ENCODE measurements around the gene NT5DC4.

Gene NT5DC4

DNA sequence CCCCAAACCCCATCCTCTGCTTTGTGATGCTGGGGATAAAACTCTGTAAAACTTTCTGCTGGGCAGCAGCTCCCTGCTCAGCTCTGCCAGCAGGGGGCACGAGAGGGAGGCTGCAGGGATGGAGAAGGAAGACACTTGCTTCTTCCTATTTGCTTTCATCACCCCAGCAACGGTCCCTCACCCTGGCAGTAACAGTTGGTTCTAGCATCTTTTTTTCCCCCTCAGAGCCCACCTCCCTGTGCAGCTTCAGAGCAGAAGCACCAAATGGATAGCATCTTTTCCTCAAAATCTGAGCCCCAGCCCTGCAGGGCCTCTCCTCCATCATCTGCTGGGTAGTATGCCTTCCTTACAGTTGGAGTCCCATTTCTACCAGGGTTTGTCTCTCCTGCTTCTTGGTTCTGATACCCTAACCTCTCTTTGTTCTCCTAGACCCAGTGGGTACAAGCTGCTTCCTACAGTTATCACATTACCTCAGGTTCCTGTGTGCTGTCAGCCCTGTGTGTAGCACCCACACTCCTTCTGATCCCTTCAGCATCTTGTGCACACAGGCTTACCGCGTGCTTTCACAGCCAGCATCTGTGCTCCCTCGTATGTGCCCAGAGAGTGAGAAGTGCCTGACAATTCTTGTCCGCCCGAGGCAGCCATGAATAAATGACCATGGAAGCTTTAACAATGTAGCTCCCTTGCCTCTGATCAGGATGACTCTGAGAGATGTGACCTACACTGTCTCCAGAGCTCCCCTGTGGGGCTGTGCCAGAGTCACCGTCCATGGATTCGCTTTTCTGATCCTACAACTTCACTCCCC is 29.1 kb downstream of the NT5DC4 start:
- H3K36me3 ChIP-seq (replicated peaks; ENCODE audit: insufficient read depth, low read length), result peaks cover 21% of the 10 kb centered on the region
- peaks cover 65% of the 10 kb centered on the region for H3K79me2 ChIP-seq (ENCODE audit: low read length)
- H3K27ac ChIP-seq (ENCODE audit: low read length), result no peak overlapping the region
- no peak overlapping the region for H3K4me2 ChIP-seq (ENCODE audit: low read depth, low read length)
- peaks cover 3% of the 10 kb centered on the region; the same call in 1 of the 2 replicates for H3F3A ChIP-seq (ENCODE audit: insufficient read depth, low read length)
- no peaks in the 10 kb centered on the region for H3K4me1 ChIP-seq (ENCODE audit: low read length)
- H3K4me3 ChIP-seq (ENCODE audit: low read length), result no peak overlapping the region
- H4K20me1 ChIP-seq (ENCODE audit: insufficient read depth, low read length), result no peaks in the 10 kb centered on the region
- no peaks in the 10 kb centered on the region for H3K9me3 ChIP-seq (replicated peaks; ENCODE audit: insufficient read depth, low read length)
- TF ChIP-seq, protein P1, sequence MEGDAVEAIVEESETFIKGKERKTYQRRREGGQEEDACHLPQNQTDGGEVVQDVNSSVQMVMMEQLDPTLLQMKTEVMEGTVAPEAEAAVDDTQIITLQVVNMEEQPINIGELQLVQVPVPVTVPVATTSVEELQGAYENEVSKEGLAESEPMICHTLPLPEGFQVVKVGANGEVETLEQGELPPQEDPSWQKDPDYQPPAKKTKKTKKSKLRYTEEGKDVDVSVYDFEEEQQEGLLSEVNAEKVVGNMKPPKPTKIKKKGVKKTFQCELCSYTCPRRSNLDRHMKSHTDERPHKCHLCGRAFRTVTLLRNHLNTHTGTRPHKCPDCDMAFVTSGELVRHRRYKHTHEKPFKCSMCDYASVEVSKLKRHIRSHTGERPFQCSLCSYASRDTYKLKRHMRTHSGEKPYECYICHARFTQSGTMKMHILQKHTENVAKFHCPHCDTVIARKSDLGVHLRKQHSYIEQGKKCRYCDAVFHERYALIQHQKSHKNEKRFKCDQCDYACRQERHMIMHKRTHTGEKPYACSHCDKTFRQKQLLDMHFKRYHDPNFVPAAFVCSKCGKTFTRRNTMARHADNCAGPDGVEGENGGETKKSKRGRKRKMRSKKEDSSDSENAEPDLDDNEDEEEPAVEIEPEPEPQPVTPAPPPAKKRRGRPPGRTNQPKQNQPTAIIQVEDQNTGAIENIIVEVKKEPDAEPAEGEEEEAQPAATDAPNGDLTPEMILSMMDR (IDR thresholded peaks at IDR 0.05; ENCODE audit: low read length), result peak; percentile 95
- TF ChIP-seq EZH2phosphoT487 (IDR thresholded peaks at IDR 0.05; ENCODE audit: low read length), result no peak
- no peaks in the 10 kb centered on the region for H3K9me2 ChIP-seq (replicated peaks; ENCODE audit: insufficient read depth, low read length)
- H3K27me3 ChIP-seq (replicated peaks; ENCODE audit: insufficient read depth, low read length), result no peaks in the 10 kb centered on the region
- no peak overlapping the region for H3K9ac ChIP-seq (ENCODE audit: low read length)
- no peak overlapping the region for H2AFZ ChIP-seq (ENCODE audit: low read length)
- DNase-seq, result peak; percentile 77

DNA sequence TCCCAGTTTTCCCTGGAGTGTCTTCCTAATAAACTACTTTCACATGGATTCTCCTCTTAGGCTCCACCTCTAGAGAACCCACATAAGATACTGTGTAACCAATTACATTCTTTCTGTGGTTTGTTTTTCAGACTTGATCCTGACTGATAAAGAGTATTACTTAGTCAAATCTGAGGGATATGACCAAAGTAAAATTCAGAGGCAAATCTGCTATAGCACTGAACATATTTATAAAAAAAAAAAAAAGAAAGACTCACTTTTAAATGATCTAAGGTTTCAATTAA is 29.7 kb downstream of the NT5DC4 start:
- no peak for DNase-seq
- H3F3A ChIP-seq (ENCODE audit: insufficient read depth, low read length), result peaks cover 3% of the 10 kb centered on the region; the same call in 1 of the 2 replicates
- no peak overlapping the region for H3K4me2 ChIP-seq (ENCODE audit: low read depth, low read length)
- no peaks in the 10 kb centered on the region for H3K27me3 ChIP-seq (replicated peaks; ENCODE audit: insufficient read depth, low read length)
- H3K4me3 ChIP-seq (ENCODE audit: low read length), result no peak overlapping the region
- TF ChIP-seq EZH2 (optimal IDR thresholded peaks at IDR 0.05; ENCODE audit: low read depth, low read length), result no peak
- TF ChIP-seq, protein P1 (IDR thresholded peaks at IDR 0.05; ENCODE audit: low read length), result no peak
- no peak for TF ChIP-seq EZH2phosphoT487 (IDR thresholded peaks at IDR 0.05; ENCODE audit: low read length)
- H3K9ac ChIP-seq (ENCODE audit: low read length), result no peak overlapping the region
- H3K9me3 ChIP-seq (replicated peaks; ENCODE audit: insufficient read depth, low read length), result no peaks in the 10 kb centered on the region
- H4K20me1 ChIP-seq (ENCODE audit: insufficient read depth, low read length), result no peaks in the 10 kb centered on the region
- H3K27ac ChIP-seq (ENCODE audit: low read length), result no peak overlapping the region
- H3K9me2 ChIP-seq (replicated peaks; ENCODE audit: insufficient read depth, low read length), result no peaks in the 10 kb centered on the region
- H3K79me2 ChIP-seq (ENCODE audit: low read length), result peaks cover 69% of the 10 kb centered on the region
- no peak overlapping the region for H2AFZ ChIP-seq (ENCODE audit: low read length)
- peaks cover 21% of the 10 kb centered on the region for H3K36me3 ChIP-seq (replicated peaks; ENCODE audit: insufficient read depth, low read length)
- no peaks in the 10 kb centered on the region for H3K4me1 ChIP-seq (ENCODE audit: low read length)

DNA sequence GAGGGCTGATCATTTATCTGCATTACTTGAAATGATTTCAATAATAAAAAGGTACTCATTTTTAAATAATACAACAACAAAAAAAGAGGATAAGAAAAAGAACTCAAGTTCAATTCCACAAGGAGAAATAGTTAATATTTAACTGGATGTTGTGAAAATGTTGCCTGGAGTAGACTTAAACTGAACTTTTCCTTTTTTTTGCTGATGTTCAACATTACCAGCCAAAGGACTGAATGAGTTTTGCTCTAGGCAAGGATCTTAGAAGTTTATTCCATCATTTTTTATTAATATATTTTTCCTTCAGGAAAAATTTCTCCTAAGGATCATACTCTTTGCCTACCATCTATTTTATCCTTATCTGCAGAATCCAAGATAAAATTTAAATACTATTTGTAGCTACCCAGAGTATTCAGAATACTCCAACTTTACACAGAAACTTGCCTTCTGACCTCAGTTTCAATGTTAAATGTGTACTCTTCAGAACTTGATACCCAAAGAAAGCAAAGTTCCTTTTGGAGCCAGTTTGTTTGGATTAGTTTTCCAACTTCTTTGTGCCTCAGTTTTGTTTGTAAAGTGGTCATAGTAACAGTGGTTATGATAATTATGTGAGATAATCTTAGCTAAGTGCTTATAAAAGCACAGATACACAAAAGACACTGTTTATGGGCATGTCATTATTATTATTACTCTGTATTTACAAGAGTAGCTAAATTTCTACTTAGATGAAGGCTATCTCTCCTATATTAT is 30.8 kb downstream of the NT5DC4 start:
- Histone ChIP-seq H3K4me2 (ENCODE audit: low read depth, low read length) (no peak overlapping the region), H3K36me3 (replicated peaks; ENCODE audit: insufficient read depth, low read length) (peaks cover 22% of the 10 kb centered on the region), H3K9me3 (replicated peaks; ENCODE audit: insufficient read depth, low read length) (no peaks in the 10 kb centered on the region), H4K20me1 (ENCODE audit: insufficient read depth, low read length) (no peaks in the 10 kb centered on the region), H3K9me2 (replicated peaks; ENCODE audit: insufficient read depth, low read length) (no peaks in the 10 kb centered on the region), H3K79me2 (ENCODE audit: low read length) (peaks cover 70% of the 10 kb centered on the region), H3K4me3 (ENCODE audit: low read length) (no peak overlapping the region), H3K27ac (ENCODE audit: low read length) (no peak overlapping the region), H3K9ac (ENCODE audit: low read length) (no peak overlapping the region), H3F3A (ENCODE audit: insufficient read depth, low read length) (peaks cover 3% of the 10 kb centered on the region; the same call in 1 of the 2 replicates), H2AFZ (ENCODE audit: low read length) (no peak overlapping the region), H3K4me1 (ENCODE audit: low read length) (no peaks in the 10 kb centered on the region), H3K27me3 (replicated peaks; ENCODE audit: insufficient read depth, low read length) (no peaks in the 10 kb centered on the region)
- no peak for TF ChIP-seq EZH2phosphoT487 (IDR thresholded peaks at IDR 0.05; ENCODE audit: low read length)
- no peak for TF ChIP-seq EZH2 (optimal IDR thresholded peaks at IDR 0.05; ENCODE audit: low read depth, low read length)
- TF ChIP-seq, protein P1 (IDR thresholded peaks at IDR 0.05; ENCODE audit: low read length), result no peak
- no peak for DNase-seq

Data from MM.1S (cell line).